ENCODE results near the gene TMCO4. TPM values are rescaled to one million over a fixed set of nuclear protein-coding genes. Genes with fewer than 3 reads are reported as not detected.
"Not testable (repeated sequence)": the region's sequence is repeated elsewhere in the genome, so short reads cannot be mapped to it uniquely, and the experiment has no call there.

TMCO4 gene
- total RNA-seq = 10 to 100 TPM; 16.1 to 36.2 (median 26.9) TPM

- Histone ChIP-seq H3K9me3 (no peaks in the 10 kb centered on the region), H3K36me3 (no peaks in the 10 kb centered on the region), H3K4me1 (peaks cover 4 to 24% (median 15%) of the 10 kb centered on the region in 4 donors), H3K27me3 (no peaks in the 10 kb centered on the region), H3K4me3 (peak within 1 kb of the TSS; percentile 58 to 67 (median 63)), H3K27ac (peak within 1 kb of the TSS; percentile 91 to 97 (median 93))
- 1% methylated on average over 32 of the region's 70 CpGs; no CpG with 5 or more reads in 1 of the 2 donors for WGBS, 2 donors (ENCODE audit: low coverage in 1 of 2)
- peak; percentile 90 for DNase-seq
- peak in 2 of 3 donors; percentile 68 to 70 for TF ChIP-seq POLR2AphosphoS5 (IDR thresholded peaks at IDR 0.05)
- TF ChIP-seq CTCF (IDR thresholded peaks at IDR 0.05) = peak; percentile 35 to 88 (median 55)
- TF ChIP-seq EP300 (IDR thresholded peaks at IDR 0.05; ENCODE audit: low read depth) = no peak
- peak; percentile 43 for TF ChIP-seq POLR2A (IDR thresholded peaks at IDR 0.05)
- in situ Hi-C loops (cut with MboI; ENCODE audit: low pct_ligation_motif_present in 1 of 4, low pct_unique_long_range_greater_than_20kb in 1 of 4, low sequenced_read_pairs in 3 of 4) = no loop called here
- intact Hi-C loops (cut with DNase I; ENCODE audit: low total_unique reads) = no loop called here
Observed at GRCh38 chr1:19799230-19800075, at the start of gene TMCO4. TSS of gene TMCO4 (minus strand) at chr1:19799916. CDS start at chr1:19780758, 19,158 bp downstream.

DNA sequence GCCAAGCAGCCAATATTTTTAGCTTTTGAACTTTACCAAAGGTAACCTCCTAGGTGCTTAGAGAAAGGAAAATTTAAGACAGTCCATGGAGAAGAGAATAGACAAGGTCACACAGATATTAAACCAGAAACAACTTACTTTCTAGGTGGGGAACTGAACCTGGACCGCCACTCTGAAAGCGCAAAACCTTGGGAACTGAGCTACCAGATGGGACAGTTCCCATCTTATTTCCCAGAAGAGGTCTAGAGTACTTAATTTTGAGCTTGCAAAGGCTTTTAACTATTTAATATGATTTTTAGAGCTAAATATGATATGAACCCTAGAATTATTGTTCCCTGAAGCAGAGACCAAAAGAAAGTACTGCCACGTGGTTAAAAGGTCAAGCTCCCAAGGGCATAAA lies 49.6 kb upstream of the TMCO4 start:
- intact Hi-C loops (cut with DNase I; ENCODE audit: low total_unique reads); H3K27ac ChIP-seq; H3K27me3 ChIP-seq; H3K9me3 ChIP-seq; DNase-seq; in situ Hi-C loops (cut with MboI; ENCODE audit: low pct_ligation_motif_present in 1 of 4, low pct_unique_long_range_greater_than_20kb in 1 of 4, low sequenced_read_pairs in 3 of 4); H3K4me3 ChIP-seq; H3K36me3 ChIP-seq: not testable (repeated sequence)
- peaks cover 4 to 35% (median 22%) of the 10 kb centered on the region in 4 donors for H3K4me1 ChIP-seq
- WGBS, 2 donors (ENCODE audit: low coverage in 1 of 2) = 81 to 83% methylated on average over 3 of the region's 3 CpGs

DNA sequence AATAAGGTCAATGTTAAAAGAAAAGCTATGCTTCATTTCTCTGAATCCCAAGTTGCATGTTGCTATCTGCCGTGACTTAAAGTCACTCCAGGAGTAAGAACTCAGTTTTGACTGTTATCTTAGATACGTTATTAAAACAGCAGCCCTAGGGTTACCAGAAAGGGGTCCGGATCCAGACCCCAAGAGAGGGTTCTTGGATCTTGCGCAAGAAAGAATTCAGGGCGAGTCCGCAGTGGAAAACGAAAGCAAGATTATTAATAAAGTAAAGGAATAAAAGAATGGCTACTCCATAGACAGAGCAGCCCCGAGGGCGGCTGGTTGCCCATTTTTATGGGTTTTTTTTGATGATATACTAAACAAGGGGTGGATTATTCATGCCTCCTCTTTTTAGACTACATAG lies 47.6 kb upstream of the TMCO4 start:
- H3K36me3 ChIP-seq; intact Hi-C loops (cut with DNase I; ENCODE audit: low total_unique reads); in situ Hi-C loops (cut with MboI; ENCODE audit: low pct_ligation_motif_present in 1 of 4, low pct_unique_long_range_greater_than_20kb in 1 of 4, low sequenced_read_pairs in 3 of 4); DNase-seq; H3K9me3 ChIP-seq; H3K4me3 ChIP-seq; H3K27me3 ChIP-seq: not testable (repeated sequence)
- Histone ChIP-seq H3K4me1 (peaks cover 4 to 35% (median 22%) of the 10 kb centered on the region in 4 donors), H3K27ac (peak overlapping the region; percentile 57 to 70 (median 64))
- WGBS, 2 donors (ENCODE audit: low coverage in 1 of 2) = 73 to 80% methylated on average over 4 to 9 of the region's 9 CpGs

GRCh38 chr1:19846338-19846737 lies 46.6 kb upstream of the TMCO4 start:
- H3K4me1 ChIP-seq = peaks cover 4 to 35% (median 22%) of the 10 kb centered on the region in 4 donors
- in situ Hi-C loops (cut with MboI; ENCODE audit: low pct_ligation_motif_present in 1 of 4, low pct_unique_long_range_greater_than_20kb in 1 of 4, low sequenced_read_pairs in 3 of 4) = no loop called here
- no peak overlapping the region for H3K4me3 ChIP-seq
- H3K27ac ChIP-seq = peak overlapping the region; percentile 57 to 70 (median 64)
- TF ChIP-seq CTCF (IDR thresholded peaks at IDR 0.05) (no peak), POLR2A (IDR thresholded peaks at IDR 0.05) (no peak), EP300 (IDR thresholded peaks at IDR 0.05; ENCODE audit: low read depth) (no peak), POLR2AphosphoS5 (IDR thresholded peaks at IDR 0.05) (no peak)
- H3K36me3 ChIP-seq = no peaks in the 10 kb centered on the region
- intact Hi-C loops (cut with DNase I; ENCODE audit: low total_unique reads) = no loop called here
- H3K9me3 ChIP-seq = no peaks in the 10 kb centered on the region
- H3K27me3 ChIP-seq = no peaks in the 10 kb centered on the region
- DNase-seq = peak; percentile 23
- WGBS, 2 donors (ENCODE audit: low coverage in 1 of 2) = 50 to 51% methylated on average over 3 of the region's 3 CpGs

- WGBS, 2 donors (ENCODE audit: low coverage in 1 of 2) = 94 to 100% methylated on average over 2 to 8 of the region's 8 CpGs
- intact Hi-C loops (cut with DNase I; ENCODE audit: low total_unique reads) = no loop called here
- peak overlapping the region in 3 of 4 donors; percentile 57 to 70 (median 58) for H3K27ac ChIP-seq
- no peaks in the 10 kb centered on the region for H3K36me3 ChIP-seq
- no peaks in the 10 kb centered on the region for H3K27me3 ChIP-seq
- in situ Hi-C loops (cut with MboI; ENCODE audit: low pct_ligation_motif_present in 1 of 4, low pct_unique_long_range_greater_than_20kb in 1 of 4, low sequenced_read_pairs in 3 of 4) = no loop called here
- no peaks in the 10 kb centered on the region for H3K9me3 ChIP-seq
- peaks cover 4 to 35% (median 22%) of the 10 kb centered on the region in 4 donors for H3K4me1 ChIP-seq
- no peak for TF ChIP-seq POLR2AphosphoS5 (IDR thresholded peaks at IDR 0.05)
- no peak overlapping the region for H3K4me3 ChIP-seq
- DNase-seq = no peak
Observed at GRCh38 chr1:19845555-19845954, 45.8 kb upstream of the TMCO4 start.

All from transverse colon (tissue), 4 donors.